OCI-LY7 (cell line): ENCODE results near the gene PCP2. TPM values are rescaled to one million over a fixed set of nuclear protein-coding genes. Genes with fewer than 3 reads are reported as not detected.

Source experiments
- BruUV-seq: library from RNA; stranded (reverse); fragments of 400-500 nt; replicated peaks from 2 replicates; lab custom pipeline; 2021; lab: Mats Ljungman, UMichigan
- CTCF ChIA-PET: fragments of 300-600 bp; sonication (Branson Sonifier 250); formaldehyde crosslinking; loops from one replicate; lab custom pipeline; 2022; ENCODE audit warnings: antibody characterized with exemption; ENCODE audit not compliant: unreplicated experiment; lab: Charles Lee
- POLR2A ChIA-PET: fragments of 300-600 bp; sonication (Branson Sonifier 250); formaldehyde crosslinking; loops from one replicate; lab custom pipeline; 2022; ENCODE audit warnings: antibody characterized with exemption; lab: Charles Lee
- DNase-seq: peaks from one replicate; pipeline ENCODE4 v3.0.0-alpha.2; 2015; ENCODE audit warnings: low spot score
- H2AFZ ChIP-seq: fragments of 200-600 bp; sonication (generic), shearing (Covaris generic); 2 replicates; pipeline ENCODE4 v1.6.1; 2014; ENCODE audit warnings: mild to moderate bottlenecking, antibody characterized with exemption, low read length, moderate library complexity
- H3K27ac ChIP-seq: fragments of 200-600 bp; sonication (generic); 2 replicates; pipeline ENCODE4 v1.5.1; 2014; ENCODE audit warnings: mixed run types, low read depth, mild to moderate bottlenecking, moderate library complexity, low read length, inconsistent platforms; ENCODE audit not compliant: poor library complexity, severe bottlenecking
- H3K36me3 ChIP-seq: fragments of 200-600 bp; sonication (generic); 2 replicates; pipeline ENCODE4 v1.6.1; 2014; ENCODE audit warnings: mild to moderate bottlenecking, antibody characterized with exemption, low read length, moderate library complexity, mixed read lengths; ENCODE audit not compliant: insufficient read depth
- H3K4me1 ChIP-seq: fragments of 200-600 bp; sonication (generic); 2 replicates; pipeline ENCODE4 v1.5.1; 2014; ENCODE audit warnings: mild to moderate bottlenecking, low read length; ENCODE audit not compliant: insufficient read depth, poor library complexity, severe bottlenecking
- H3K4me2 ChIP-seq: fragments of 200-600 bp; sonication (generic); 2 replicates; pipeline ENCODE4 v1.6.1; 2014; ENCODE audit warnings: mild to moderate bottlenecking, low read length
- H3K4me3 ChIP-seq: fragments of 200-600 bp; sonication (generic); 2 replicates; pipeline ENCODE4 v1.5.1; 2014; ENCODE audit warnings: mild to moderate bottlenecking, low read depth, low read length; ENCODE audit not compliant: poor library complexity, severe bottlenecking
- H3K79me2 ChIP-seq: fragments of 200-600 bp; sonication (generic); 2 replicates; pipeline ENCODE4 v1.6.1; 2016; ENCODE audit warnings: low read depth, mild to moderate bottlenecking, low read length, moderate library complexity, mixed read lengths; ENCODE audit not compliant: insufficient read depth
- H3K9me2 ChIP-seq: fragments of 200-600 bp; sonication (generic); 2 replicates; pipeline ENCODE4 v1.6.1; 2016; ENCODE audit warnings: mild to moderate bottlenecking, low read length, mixed read lengths; ENCODE audit not compliant: insufficient read depth
- H3K9me3 ChIP-seq: fragments of 200-600 bp; sonication (generic); 2 replicates; pipeline ENCODE4 v1.6.1; 2014; ENCODE audit warnings: mild to moderate bottlenecking, mixed run types, low read length, mixed read lengths
- H4K20me1 ChIP-seq: fragments of 200-600 bp; sonication (generic); 2 replicates; pipeline ENCODE4 v1.6.1; 2014; ENCODE audit warnings: mild to moderate bottlenecking, antibody characterized with exemption, low read length, moderate library complexity, mixed read lengths; ENCODE audit not compliant: insufficient read depth
- EZH2phosphoT487 ChIP-seq: fragments of 200-600 bp; sonication (generic); IDR thresholded peaks from 2 replicates; pipeline ENCODE4 v1.6.1; 2018; ENCODE audit warnings: low read depth, borderline replicate concordance, mild to moderate bottlenecking, mixed run types, antibody characterized with exemption, low read length, moderate library complexity, mixed read lengths
- intact Hi-C: fragments of 100-400 bp; cut with micrococcal nuclease; formaldehyde crosslinking; loops from one replicate; pipeline ENCODE4 v1.10.0; 2022; ENCODE audit not compliant: unreplicated experiment
- total RNA-seq, 2 experiments: library from RNA; depleted of rRNA in 1 of 2; stranded (reverse); fragments of >200 nt in 1 of 2; shearing (Covaris generic) in 1 of 2; gene quantifications; 2 replicates each; pipeline ENCODE4 v1.2.3, GENCODE V29; 2014 to 2022
- TF ChIP-seq, protein P1 (sequence below): fragments of 200-600 bp; sonication (generic); conservative IDR thresholded peaks from 2 replicates; pipeline ENCODE4 v1.5.1; 2014; ENCODE audit warnings: mild to moderate bottlenecking, antibody characterized with exemption, low read length, moderate library complexity, mixed read lengths

Gene PCP2
- total RNA-seq, 2 experiments from 2014 or later = 0.82 to 2.0 TPM

DNA sequence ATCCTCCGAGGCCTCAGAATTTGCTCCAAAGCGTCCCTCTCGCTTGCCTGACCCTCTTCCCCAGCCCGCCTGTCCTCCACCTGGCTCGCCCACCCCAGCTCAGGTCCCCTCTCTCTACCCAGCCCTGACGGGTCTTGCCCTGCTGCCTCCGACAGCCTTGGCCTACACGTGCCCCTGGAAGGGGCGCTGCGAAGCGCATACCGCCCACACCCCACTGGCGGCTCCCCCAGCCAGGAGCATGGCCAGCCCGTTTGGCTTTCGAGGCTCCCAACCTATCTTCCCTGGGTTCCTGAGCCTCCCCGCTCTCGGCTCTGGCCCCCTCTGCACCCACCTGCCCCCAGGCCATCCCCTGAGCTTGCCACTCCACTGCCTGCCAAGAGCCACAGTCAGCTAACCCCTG is 8.7 kb downstream of the PCP2 start:
- Histone ChIP-seq H2AFZ (no peak overlapping the region), H3K36me3 (peaks cover 46% of the 10 kb centered on the region), H3K27ac (no peak overlapping the region), H3K9me2 (no peaks in the 10 kb centered on the region), H3K79me2 (peaks cover 23% of the 10 kb centered on the region), H3K4me2 (no peak overlapping the region), H3K4me3 (no peak overlapping the region), H4K20me1 (0 out of 2 replicates have a peak, but pooled peaks cover 6% of the 10 kb centered on the region), H3K9me3 (no peaks in the 10 kb centered on the region), H3K4me1 (peaks cover 8% of the 10 kb centered on the region)
- TF ChIP-seq, protein P1, sequence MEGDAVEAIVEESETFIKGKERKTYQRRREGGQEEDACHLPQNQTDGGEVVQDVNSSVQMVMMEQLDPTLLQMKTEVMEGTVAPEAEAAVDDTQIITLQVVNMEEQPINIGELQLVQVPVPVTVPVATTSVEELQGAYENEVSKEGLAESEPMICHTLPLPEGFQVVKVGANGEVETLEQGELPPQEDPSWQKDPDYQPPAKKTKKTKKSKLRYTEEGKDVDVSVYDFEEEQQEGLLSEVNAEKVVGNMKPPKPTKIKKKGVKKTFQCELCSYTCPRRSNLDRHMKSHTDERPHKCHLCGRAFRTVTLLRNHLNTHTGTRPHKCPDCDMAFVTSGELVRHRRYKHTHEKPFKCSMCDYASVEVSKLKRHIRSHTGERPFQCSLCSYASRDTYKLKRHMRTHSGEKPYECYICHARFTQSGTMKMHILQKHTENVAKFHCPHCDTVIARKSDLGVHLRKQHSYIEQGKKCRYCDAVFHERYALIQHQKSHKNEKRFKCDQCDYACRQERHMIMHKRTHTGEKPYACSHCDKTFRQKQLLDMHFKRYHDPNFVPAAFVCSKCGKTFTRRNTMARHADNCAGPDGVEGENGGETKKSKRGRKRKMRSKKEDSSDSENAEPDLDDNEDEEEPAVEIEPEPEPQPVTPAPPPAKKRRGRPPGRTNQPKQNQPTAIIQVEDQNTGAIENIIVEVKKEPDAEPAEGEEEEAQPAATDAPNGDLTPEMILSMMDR = no peak
- ChIA-PET POLR2A (no interaction called here), CTCF (no interaction called here)
- DNase-seq = no peak
- intact Hi-C loops = no loop called here
- no TSS peak for BruUV-seq

DNA sequence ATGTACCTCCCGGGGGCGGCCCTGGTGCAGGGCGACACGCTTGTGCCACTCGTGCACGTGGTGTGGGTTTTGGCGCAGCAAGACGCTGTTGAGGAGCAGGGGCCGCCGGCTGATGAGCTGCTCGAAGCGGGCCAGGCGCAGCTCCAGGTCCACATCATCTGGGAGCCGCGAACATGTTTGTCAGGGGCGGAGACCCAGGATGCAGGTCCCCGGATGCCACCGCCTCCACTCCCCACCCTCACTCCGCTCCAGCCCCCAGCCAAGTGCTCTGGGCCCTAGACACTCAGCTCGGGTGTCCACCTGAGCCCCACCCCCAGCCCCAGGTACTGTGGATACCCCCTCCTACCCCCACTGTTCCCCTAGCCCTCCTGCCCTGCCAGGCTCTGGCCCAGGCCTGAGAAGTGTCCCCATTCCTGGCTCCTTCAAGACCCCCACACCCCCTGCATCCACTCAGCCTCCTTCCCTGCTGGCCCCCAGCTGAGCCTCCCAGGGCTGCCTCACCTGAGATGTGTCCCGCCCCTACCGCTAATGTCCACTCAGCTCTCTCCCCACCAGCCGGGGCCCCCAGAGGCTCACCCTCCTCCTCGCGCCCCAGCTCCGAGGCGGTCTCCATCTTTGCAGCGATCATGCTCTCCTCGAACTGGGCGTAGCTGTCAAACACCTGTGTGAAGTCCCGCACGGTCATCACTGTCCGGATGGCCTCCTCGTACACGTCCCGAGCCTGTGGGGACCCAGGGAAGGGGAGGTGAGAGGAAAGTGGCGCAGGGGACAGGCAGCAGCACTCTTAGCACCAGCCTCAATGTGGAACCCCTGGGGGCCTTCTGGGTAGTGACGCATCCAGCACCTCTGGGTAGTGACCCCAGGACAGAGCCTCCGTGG is 9.6 kb downstream of the PCP2 start:
- no peaks in the 10 kb centered on the region for H3K9me3 ChIP-seq
- no peak for TF ChIP-seq EZH2phosphoT487
- TF ChIP-seq, protein P1 = no peak
- H3K79me2 ChIP-seq = peaks cover 17% of the 10 kb centered on the region
- no TSS peak for BruUV-seq
- ChIA-PET CTCF (no interaction called here), POLR2A (interaction anchor here (0.6 kb wide), 1 partner anchor 54 kb away, joined by 4 read pairs; no protein-coding TSS in a partner anchor)
- H3K4me1 ChIP-seq = peaks cover 8% of the 10 kb centered on the region
- H3K4me3 ChIP-seq = no peak overlapping the region
- H3K9me2 ChIP-seq = no peaks in the 10 kb centered on the region
- H4K20me1 ChIP-seq = 0 out of 2 replicates have a peak, but pooled peaks cover 6% of the 10 kb centered on the region
- H2AFZ ChIP-seq = no peak overlapping the region
- intact Hi-C loops = no loop called here
- H3K36me3 ChIP-seq = peaks cover 49% of the 10 kb centered on the region
- DNase-seq = no peak
- no peak overlapping the region for H3K4me2 ChIP-seq
- no peak overlapping the region for H3K27ac ChIP-seq
